ENCODE results near the gene CSPG5.

CSPG5 gene

GRCh38 chr3:47578691-47579632, at the start of gene CSPG5:
TSS of gene CSPG5 (minus strand) at chr3:47578865. CDS start at chr3:47578693, 172 bp downstream.
- DNase-seq: no peak

- no peak for DNase-seq
Measured at GRCh38 chr3:47628426-47628825, 49.8 kb upstream of the CSPG5 start.

- DNase-seq: no peak
Measured at GRCh38 chr3:47622671-47623461, 44.2 kb upstream of the CSPG5 start.

- no peak for DNase-seq
Measured at GRCh38 chr3:47617086-47618010, 38.7 kb upstream of the CSPG5 start.

- no peak for DNase-seq
Measured at GRCh38 chr3:47614788-47615187, 36.1 kb upstream of the CSPG5 start.

GRCh38 chr3:47613722-47614121, 35.1 kb upstream of the CSPG5 start:
- DNase-seq: no peak

GRCh38 chr3:47612879-47613278, 34.2 kb upstream of the CSPG5 start:
- no peak for DNase-seq

- DNase-seq: no peak
Measured at GRCh38 chr3:47612178-47612577, 33.5 kb upstream of the CSPG5 start.

- no peak for DNase-seq
Measured at GRCh38 chr3:47611576-47611975, 32.9 kb upstream of the CSPG5 start.

- no peak for DNase-seq
Measured at GRCh38 chr3:47610583-47610982, 31.9 kb upstream of the CSPG5 start.

GRCh38 chr3:47607335-47607734, 28.7 kb upstream of the CSPG5 start:
- DNase-seq: no peak

- DNase-seq: no peak
Measured at GRCh38 chr3:47606165-47606564, 27.5 kb upstream of the CSPG5 start.

- no peak for DNase-seq
Measured at GRCh38 chr3:47605652-47606051, 27.0 kb upstream of the CSPG5 start.

GRCh38 chr3:47604145-47604544, 25.5 kb upstream of the CSPG5 start:
- no peak for DNase-seq

GRCh38 chr3:47603332-47603731, 24.7 kb upstream of the CSPG5 start:
- DNase-seq: no peak

- DNase-seq: no peak
Measured at GRCh38 chr3:47601281-47601680, 22.6 kb upstream of the CSPG5 start.

GRCh38 chr3:47594792-47595191, 16.1 kb upstream of the CSPG5 start:
- DNase-seq: no peak

- DNase-seq: no peak
Measured at GRCh38 chr3:47592066-47592795, 13.6 kb upstream of the CSPG5 start.

- no peak for DNase-seq
Measured at GRCh38 chr3:47590216-47590615, 11.6 kb upstream of the CSPG5 start.

GRCh38 chr3:47588587-47588986, 9.9 kb upstream of the CSPG5 start:
- no peak for DNase-seq

- DNase-seq: no peak
Measured at GRCh38 chr3:47588053-47588452, 9.4 kb upstream of the CSPG5 start.

- DNase-seq: no peak
Measured at GRCh38 chr3:47586746-47587145, 8.1 kb upstream of the CSPG5 start.
